Neuronal stem cell (in vitro differentiated cells): ENCODE results near the gene SPATA31D1. TPM values are rescaled to one million over a fixed set of nuclear protein-coding genes. Genes with fewer than 3 reads are reported as not detected.
"Not testable (repeated sequence)": the region's sequence is repeated elsewhere in the genome, so short reads cannot be mapped to it uniquely, and the experiment has no call there.

ENCODE experiments used
- DNase-seq: peaks from one replicate; pipeline ENCODE4 v3.0.0-alpha.2; 2013; ENCODE audit warnings: low spot score
- H2AFZ ChIP-seq: one replicate; pipeline ENCODE4 v1.6.1; 2013; ENCODE audit warnings: mild to moderate bottlenecking, low read length, inconsistent platforms
- H2AK5ac ChIP-seq: 2 replicates; pipeline ENCODE4 v1.6.1; 2013; ENCODE audit warnings: low read depth, mild to moderate bottlenecking, inconsistent platforms, low read length, moderate library complexity, mixed read lengths
- H2BK120ac ChIP-seq: 2 replicates; pipeline ENCODE4 v1.6.1; 2013; ENCODE audit warnings: low read depth, mild to moderate bottlenecking, inconsistent platforms, low read length, moderate library complexity, mixed read lengths
- H2BK12ac ChIP-seq: one replicate; pipeline ENCODE4 v1.6.1; 2013; ENCODE audit warnings: low read length, inconsistent platforms
- H2BK15ac ChIP-seq: 2 replicates; pipeline ENCODE4 v1.6.1; 2013; ENCODE audit warnings: mild to moderate bottlenecking, low read length, inconsistent platforms, mixed read lengths
- H2BK5ac ChIP-seq: one replicate; pipeline ENCODE4 v1.6.1; 2013; ENCODE audit warnings: inconsistent platforms, mild to moderate bottlenecking, low read length, moderate library complexity
- H3K14ac ChIP-seq: one replicate; pipeline ENCODE4 v1.6.1; 2013; ENCODE audit warnings: low read length, inconsistent platforms
- H3K18ac ChIP-seq: 2 replicates; pipeline ENCODE4 v1.6.1; 2013; ENCODE audit warnings: low read length, inconsistent platforms
- H3K23ac ChIP-seq: 2 replicates; pipeline ENCODE4 v1.6.1; 2013; ENCODE audit warnings: low read depth, mild to moderate bottlenecking, mixed read lengths, low read length, inconsistent platforms; ENCODE audit not compliant: poor library complexity
- H3K27ac ChIP-seq: replicated peaks from 3 replicates; pipeline ENCODE4 v1.5.1; 2013; ENCODE audit warnings: low read length, inconsistent platforms
- H3K27me3 ChIP-seq, 3 experiments: 2 replicates each; pipeline ENCODE4 v1.6.1; 2013; ENCODE audit warnings: low read length in 3 of 3, mild to moderate bottlenecking in 2 of 3, inconsistent platforms in 1 of 3, low read depth in 1 of 3, mixed read lengths in 1 of 3, moderate library complexity in 1 of 3; ENCODE audit not compliant: control insufficient read depth in 3 of 3, insufficient read depth in 3 of 3
- H3K36me3 ChIP-seq, 2 donors: replicated peaks in 1 of 2; 2 replicates each; pipeline ENCODE4 v1.6.1; 2013; ENCODE audit warnings: low read length in 2 of 2; ENCODE audit not compliant: control insufficient read depth in 2 of 2, insufficient read depth in 2 of 2
- H3K4ac ChIP-seq: 2 replicates; pipeline ENCODE4 v1.6.1; 2013; ENCODE audit warnings: inconsistent platforms, mild to moderate bottlenecking, low read length, moderate library complexity
- H3K4me1 ChIP-seq, 2 donors: 1 replicate in 1 of 2; 2 replicates in 1 of 2; pipeline ENCODE4 v1.6.1; 2013; ENCODE audit warnings: low read length in 2 of 2, low read depth in 1 of 2; ENCODE audit not compliant: control insufficient read depth in 2 of 2, insufficient read depth in 1 of 2
- H3K4me2 ChIP-seq: one replicate; pipeline ENCODE4 v1.6.1; 2013; ENCODE audit warnings: mild to moderate bottlenecking, low read length, inconsistent platforms; ENCODE audit not compliant: insufficient read depth, poor library complexity, severe bottlenecking
- H3K4me3 ChIP-seq, 2 donors: 2 replicates each; pipeline ENCODE4 v1.5.1; 2013; ENCODE audit warnings: low read length in 2 of 2, mild to moderate bottlenecking in 2 of 2, inconsistent platforms in 1 of 2, moderate library complexity in 1 of 2
- H3K79me1 ChIP-seq: one replicate; pipeline ENCODE4 v1.6.1; 2013; ENCODE audit warnings: low read depth, mild to moderate bottlenecking, inconsistent platforms, low read length, moderate library complexity
- H3K9ac ChIP-seq: one replicate; pipeline ENCODE4 v1.6.1; 2013; ENCODE audit warnings: mild to moderate bottlenecking, low read depth, low read length, inconsistent platforms; ENCODE audit not compliant: poor library complexity
- H3K9me3 ChIP-seq, 2 donors: replicated peaks in 1 of 2; 2 replicates each; pipeline versions ENCODE3 to v1.6.1; 2013; ENCODE audit warnings: low read length in 2 of 2, mild to moderate bottlenecking in 2 of 2, inconsistent platforms in 1 of 2, low read depth in 1 of 2, mixed read lengths in 1 of 2, moderate library complexity in 1 of 2; ENCODE audit not compliant: control insufficient read depth in 2 of 2, insufficient read depth in 1 of 2
- H4K8ac ChIP-seq: one replicate; pipeline ENCODE4 v1.6.1; 2013; ENCODE audit warnings: low read depth, mild to moderate bottlenecking, inconsistent platforms, low read length, moderate library complexity
- H4K91ac ChIP-seq: one replicate; pipeline ENCODE4 v1.6.1; 2013; ENCODE audit warnings: low read length, low read depth, mild to moderate bottlenecking, inconsistent platforms; ENCODE audit not compliant: poor library complexity
- WGBS, 2 donors: extraction: QIAGEN DNeasy Blood & Tissue Kit; methylation state at CpG; one replicate each; pipeline ENCODE4 v1.1.7; 2013; ENCODE audit warnings: missing lambda C conversion rate in 2 of 2, mixed read lengths in 1 of 2; ENCODE audit not compliant: insufficient read length in 2 of 2, insufficient replicate concordance in 1 of 2; ENCODE audit errors: extremely low coverage in 2 of 2; 5-methylcytosine and 5-hydroxymethylcytosine counted together
- polyA plus RNA-seq, 2 experiments: library from polyadenylated mRNA; stranded (reverse); fragments of 200-250 nt; gene quantifications; one replicate each; pipeline ENCODE4 v1.2.3, GENCODE V29; 2013

The SPATA31D1 gene
- not detected for polyA plus RNA-seq (2013, experiment 1 of 2)
- not detected for polyA plus RNA-seq (2013, experiment 2 of 2)

GRCh38 chr9:81988472-81988871 lies at the start of gene SPATA31D1:
TSS of gene SPATA31D1 (plus strand) at chr9:81988772. CDS start at chr9:81988819, 47 bp downstream.
- H2AFZ ChIP-seq, H4K91ac ChIP-seq, DNase-seq, H3K36me3 ChIP-seq, H2BK120ac ChIP-seq, H3K79me1 ChIP-seq, H2BK5ac ChIP-seq, H3K4me1 ChIP-seq, H3K4ac ChIP-seq, H2BK15ac ChIP-seq, H3K9me3 ChIP-seq, H4K8ac ChIP-seq, H3K27ac ChIP-seq, H3K14ac ChIP-seq, H3K4me3 ChIP-seq, H2AK5ac ChIP-seq, H3K18ac ChIP-seq, H3K27me3 ChIP-seq, H3K4me2 ChIP-seq, H3K23ac ChIP-seq, H2BK12ac ChIP-seq, H3K9ac ChIP-seq: not testable (repeated sequence)
- no CpG with 5 or more reads among the region's 1 CpG for WGBS, 2 donors

GRCh38 chr9:81943393-81943792 lies 45.2 kb upstream of the SPATA31D1 start, which contains the start of gene SPATA31D3:
TSS of gene SPATA31D3 (plus strand) at chr9:81943500. CDS start at chr9:81943586, 86 bp downstream.
- not testable (repeated sequence) for H3K27me3 ChIP-seq, H3K79me1 ChIP-seq, H3K9ac ChIP-seq, H2AFZ ChIP-seq, H3K27ac ChIP-seq, H3K4me1 ChIP-seq, H3K14ac ChIP-seq, H2AK5ac ChIP-seq, H3K23ac ChIP-seq, H2BK5ac ChIP-seq, H3K4ac ChIP-seq, H3K4me3 ChIP-seq, H4K8ac ChIP-seq, H3K4me2 ChIP-seq, H2BK12ac ChIP-seq, H3K36me3 ChIP-seq, H2BK15ac ChIP-seq, H3K18ac ChIP-seq, H4K91ac ChIP-seq, H2BK120ac ChIP-seq, DNase-seq, H3K9me3 ChIP-seq
- WGBS, 2 donors = no CpG with 5 or more reads among the region's 2 CpGs

- not testable (repeated sequence) for H3K9ac ChIP-seq, H3K27me3 ChIP-seq, H4K8ac ChIP-seq, H3K36me3 ChIP-seq, H3K18ac ChIP-seq, H4K91ac ChIP-seq, H2BK5ac ChIP-seq, H3K4me1 ChIP-seq, DNase-seq, H3K79me1 ChIP-seq, H2BK120ac ChIP-seq, H3K4me2 ChIP-seq, H2AK5ac ChIP-seq, H3K9me3 ChIP-seq, H3K4me3 ChIP-seq, H3K27ac ChIP-seq, H2BK12ac ChIP-seq, H2AFZ ChIP-seq, H3K4ac ChIP-seq, H2BK15ac ChIP-seq, H3K23ac ChIP-seq, H3K14ac ChIP-seq
- no CpG with 5 or more reads among the region's 3 CpGs for WGBS, 2 donors
These were observed 39.9 kb upstream of the SPATA31D1 start for GRCh38 chr9:81948650-81949049.

GRCh38 chr9:81953096-81953495 lies 35.5 kb upstream of the SPATA31D1 start:
- DNase-seq = no peak
- Histone ChIP-seq H3K14ac (no peak overlapping the region), H3K27ac (no peak overlapping the region), H3K23ac (no peak overlapping the region), H3K9me3 (peaks cover 0 to 3% of the 10 kb centered on the region in 2 donors), H4K91ac (no peak overlapping the region), H4K8ac (no peak overlapping the region), H2BK5ac (no peak overlapping the region), H3K4ac (no peak overlapping the region), H3K9ac (no peak overlapping the region), H3K36me3 (no peaks in the 10 kb centered on the region), H2BK12ac (no peak overlapping the region), H3K4me3 (no peak overlapping the region), H3K79me1 (no peaks in the 10 kb centered on the region), H3K4me1 (no peaks in the 10 kb centered on the region), H2BK120ac (no peak overlapping the region), H3K4me2 (no peak overlapping the region), H2BK15ac (no peak overlapping the region), H2AFZ (no peak overlapping the region), H2AK5ac (no peak overlapping the region), H3K18ac (no peak overlapping the region), H3K27me3 (no peaks in the 10 kb centered on the region)
- WGBS, 2 donors = no CpG with 5 or more reads among the region's 1 CpG
